OCI-LY1 (cell line): ENCODE results near the gene DNAJC6.

Source experiments
- H2AFZ ChIP-seq: fragments of 200-600 bp; sonication (generic), shearing (Covaris generic); 2 replicates; pipeline ENCODE4 v1.6.0; 2014; ENCODE audit warnings: antibody characterized with exemption, mild to moderate bottlenecking, low read length
- H3F3A ChIP-seq: fragments of 200-600 bp; sonication (generic), shearing (Covaris generic); 2 replicates; pipeline ENCODE4 v1.6.0; 2014; ENCODE audit warnings: mild to moderate bottlenecking, antibody characterized with exemption, low read length, moderate library complexity; ENCODE audit not compliant: insufficient read depth
- H3K27ac ChIP-seq: fragments of 200-600 bp; sonication (generic); 2 replicates; pipeline ENCODE4 v1.5.1; 2014; ENCODE audit warnings: low read length, mixed run types, mild to moderate bottlenecking, low read depth; ENCODE audit not compliant: poor library complexity, severe bottlenecking
- H3K27me3 ChIP-seq: fragments of 200-600 bp; sonication (generic); 2 replicates; pipeline ENCODE4 v1.6.0; 2014; ENCODE audit warnings: antibody characterized with exemption, mild to moderate bottlenecking, low read length, moderate library complexity; ENCODE audit not compliant: insufficient read depth
- H3K36me3 ChIP-seq: fragments of 200-600 bp; sonication (generic); 2 replicates; pipeline ENCODE4 v1.6.1; 2014; ENCODE audit warnings: mild to moderate bottlenecking, antibody characterized with exemption, low read length, moderate library complexity, mixed read lengths; ENCODE audit not compliant: insufficient read depth
- H3K4me1 ChIP-seq: fragments of 200-600 bp; sonication (generic); 2 replicates; pipeline ENCODE4 v1.5.1; 2014; ENCODE audit warnings: mild to moderate bottlenecking, low read length, moderate library complexity; ENCODE audit not compliant: insufficient read depth, severe bottlenecking
- H3K4me2 ChIP-seq: fragments of 200-600 bp; sonication (generic), shearing (Covaris generic); 2 replicates; pipeline ENCODE4 v1.6.1; 2014; ENCODE audit warnings: low read length
- H3K4me3 ChIP-seq: fragments of 200-600 bp; sonication (generic); 2 replicates; pipeline ENCODE4 v1.5.1; 2014; ENCODE audit warnings: low read length, low read depth, mild to moderate bottlenecking, mixed read lengths; ENCODE audit not compliant: poor library complexity, severe bottlenecking
- H3K79me2 ChIP-seq: fragments of 200-600 bp; shearing (Covaris generic); 2 replicates; pipeline ENCODE4 v1.6.1; 2016; ENCODE audit warnings: mixed run types, low read length, mixed read lengths; ENCODE audit not compliant: insufficient read depth
- H3K9ac ChIP-seq: fragments of 200-600 bp; sonication (generic), shearing (Covaris generic); 2 replicates; pipeline ENCODE4 v1.6.1; 2014; ENCODE audit warnings: mild to moderate bottlenecking, low read length, mixed read lengths
- H3K9me2 ChIP-seq: fragments of 200-600 bp; sonication (generic), shearing (Covaris generic); 2 replicates; pipeline ENCODE4 v1.6.1; 2014; ENCODE audit warnings: low read depth, mild to moderate bottlenecking, low read length, mixed read lengths
- H3K9me3 ChIP-seq: fragments of 200-600 bp; shearing (Covaris generic); 2 replicates; pipeline ENCODE4 v1.6.1; 2014; ENCODE audit warnings: low read length, mixed read lengths
- H4K20me1 ChIP-seq: fragments of 200-600 bp; sonication (generic), shearing (Covaris generic); 2 replicates; pipeline ENCODE4 v1.6.0; 2016; ENCODE audit warnings: mild to moderate bottlenecking, low read length; ENCODE audit not compliant: insufficient read depth
- EZH2 ChIP-seq: fragments of 200-600 bp; sonication (generic), shearing (Covaris generic); IDR thresholded peaks from 2 replicates; pipeline ENCODE4 v1.8.0; 2017; ENCODE audit warnings: borderline replicate concordance, mixed run types, mild to moderate bottlenecking, antibody characterized with exemption, low read length, moderate library complexity, mixed read lengths
- TF ChIP-seq, protein P1 (sequence below): fragments of 200-600 bp; sonication (generic), shearing (Covaris generic); IDR thresholded peaks from 2 replicates; pipeline ENCODE4 v1.5.1; 2017; ENCODE audit warnings: mild to moderate bottlenecking, antibody characterized with exemption, low read length, moderate library complexity, mixed read lengths

DNAJC6 gene

DNA sequence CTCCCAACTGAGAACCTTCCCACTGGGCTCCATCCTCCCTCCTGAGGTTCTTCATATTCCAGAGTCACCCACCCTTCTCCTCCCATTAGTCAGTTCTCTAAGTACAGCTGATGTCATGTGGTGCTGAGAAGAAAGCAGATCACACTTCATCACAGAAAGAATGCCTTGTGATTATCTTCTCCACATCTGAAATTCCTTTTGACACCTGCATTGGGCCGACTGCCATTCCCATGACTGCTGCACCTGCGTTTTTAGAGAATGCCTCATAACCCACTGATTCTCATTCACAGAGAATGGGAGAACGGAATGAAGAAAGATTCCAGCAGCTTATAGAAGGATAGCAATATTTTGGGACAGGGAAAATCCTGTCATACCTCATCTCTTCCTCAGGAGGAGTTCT, 125.4 kb downstream of the DNAJC6 start:
- H3K4me3 ChIP-seq = no peak overlapping the region
- H3K9ac ChIP-seq = no peak overlapping the region
- no peaks in the 10 kb centered on the region for H3K79me2 ChIP-seq
- peaks cover 6% of the 10 kb centered on the region; the same call in 1 of the 2 replicates for H3K36me3 ChIP-seq
- H3K4me2 ChIP-seq = no peak overlapping the region
- no peak for TF ChIP-seq EZH2
- TF ChIP-seq, protein P1, sequence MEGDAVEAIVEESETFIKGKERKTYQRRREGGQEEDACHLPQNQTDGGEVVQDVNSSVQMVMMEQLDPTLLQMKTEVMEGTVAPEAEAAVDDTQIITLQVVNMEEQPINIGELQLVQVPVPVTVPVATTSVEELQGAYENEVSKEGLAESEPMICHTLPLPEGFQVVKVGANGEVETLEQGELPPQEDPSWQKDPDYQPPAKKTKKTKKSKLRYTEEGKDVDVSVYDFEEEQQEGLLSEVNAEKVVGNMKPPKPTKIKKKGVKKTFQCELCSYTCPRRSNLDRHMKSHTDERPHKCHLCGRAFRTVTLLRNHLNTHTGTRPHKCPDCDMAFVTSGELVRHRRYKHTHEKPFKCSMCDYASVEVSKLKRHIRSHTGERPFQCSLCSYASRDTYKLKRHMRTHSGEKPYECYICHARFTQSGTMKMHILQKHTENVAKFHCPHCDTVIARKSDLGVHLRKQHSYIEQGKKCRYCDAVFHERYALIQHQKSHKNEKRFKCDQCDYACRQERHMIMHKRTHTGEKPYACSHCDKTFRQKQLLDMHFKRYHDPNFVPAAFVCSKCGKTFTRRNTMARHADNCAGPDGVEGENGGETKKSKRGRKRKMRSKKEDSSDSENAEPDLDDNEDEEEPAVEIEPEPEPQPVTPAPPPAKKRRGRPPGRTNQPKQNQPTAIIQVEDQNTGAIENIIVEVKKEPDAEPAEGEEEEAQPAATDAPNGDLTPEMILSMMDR = no peak
- no peaks in the 10 kb centered on the region for H3K4me1 ChIP-seq
- H3K9me2 ChIP-seq = no peaks in the 10 kb centered on the region
- H3K9me3 ChIP-seq = no peaks in the 10 kb centered on the region
- no peaks in the 10 kb centered on the region for H4K20me1 ChIP-seq
- H3F3A ChIP-seq = no peaks in the 10 kb centered on the region
- no peak overlapping the region for H2AFZ ChIP-seq
- H3K27me3 ChIP-seq = no peaks in the 10 kb centered on the region
- H3K27ac ChIP-seq = no peak overlapping the region

GRCh38 chr1:65435987-65436386, 126.6 kb downstream of the DNAJC6 start:
- Histone ChIP-seq H3K36me3 (peaks cover 5% of the 10 kb centered on the region; the same call in 1 of the 2 replicates), H3K9me3 (no peaks in the 10 kb centered on the region), H3K9me2 (no peaks in the 10 kb centered on the region), H3K27me3 (no peaks in the 10 kb centered on the region), H2AFZ (no peak overlapping the region), H3F3A (no peaks in the 10 kb centered on the region), H3K4me1 (no peaks in the 10 kb centered on the region), H4K20me1 (no peaks in the 10 kb centered on the region), H3K79me2 (no peaks in the 10 kb centered on the region), H3K9ac (no peak overlapping the region), H3K4me3 (no peak overlapping the region), H3K4me2 (no peak overlapping the region), H3K27ac (no peak overlapping the region)
- TF ChIP-seq EZH2 = no peak

- TF ChIP-seq EZH2 = no peak
- TF ChIP-seq, protein P1 = no peak
- Histone ChIP-seq H3K9ac (no peak overlapping the region), H2AFZ (no peak overlapping the region)
Measured at GRCh38 chr1:65437616-65438015, 128.3 kb downstream of the DNAJC6 start.

DNA sequence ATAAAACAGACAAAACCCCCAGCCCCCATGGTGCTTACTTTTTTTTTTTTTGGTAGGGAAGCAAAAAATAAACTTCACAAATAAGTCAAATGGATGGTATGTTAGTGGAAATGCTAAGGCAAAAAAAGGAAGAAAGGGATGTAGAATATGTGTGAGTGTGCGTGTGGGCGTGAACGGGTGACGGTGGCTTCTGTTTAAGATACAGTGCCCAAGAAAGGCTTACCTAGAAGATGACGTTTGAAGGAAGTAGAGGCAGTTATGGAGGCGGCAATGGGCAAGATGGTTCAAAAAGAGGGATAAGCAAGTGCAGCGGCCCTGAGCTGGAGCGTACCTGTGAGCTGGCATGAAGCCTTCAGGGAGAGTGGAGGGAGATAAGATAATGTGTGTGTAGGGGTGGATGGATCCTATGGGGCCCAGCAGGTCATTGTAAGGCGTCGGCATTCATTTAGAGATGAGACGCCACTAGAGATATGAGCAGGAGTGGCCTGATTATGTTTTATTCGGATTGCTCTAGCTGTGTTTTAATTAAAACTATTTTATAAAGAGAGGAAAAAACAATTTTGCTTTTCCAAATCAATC, 131.1 kb downstream of the DNAJC6 start:
- Histone ChIP-seq H3K4me3 (no peak overlapping the region), H3K4me2 (no peak overlapping the region), H3K79me2 (no peaks in the 10 kb centered on the region), H2AFZ (no peak overlapping the region), H3F3A (no peaks in the 10 kb centered on the region), H3K36me3 (no peaks in the 10 kb centered on the region), H4K20me1 (no peaks in the 10 kb centered on the region), H3K9me2 (no peaks in the 10 kb centered on the region), H3K4me1 (no peaks in the 10 kb centered on the region), H3K27me3 (no peaks in the 10 kb centered on the region), H3K9ac (no peak overlapping the region), H3K9me3 (no peaks in the 10 kb centered on the region), H3K27ac (no peak overlapping the region)
- TF ChIP-seq, protein P1 = no peak
- no peak for TF ChIP-seq EZH2

More at GRCh38 chr1:65437616-65438015, 128.3 kb downstream of the DNAJC6 start:
- no peak overlapping the region for H3K4me3 ChIP-seq
- H3K9me3 ChIP-seq = no peaks in the 10 kb centered on the region
- H3F3A ChIP-seq = no peaks in the 10 kb centered on the region
- H3K36me3 ChIP-seq = peaks cover 5% of the 10 kb centered on the region; the same call in 1 of the 2 replicates
- no peaks in the 10 kb centered on the region for H3K9me2 ChIP-seq
- no peak overlapping the region for H3K27ac ChIP-seq
- H3K4me1 ChIP-seq = no peaks in the 10 kb centered on the region
- H3K79me2 ChIP-seq = no peaks in the 10 kb centered on the region
- H4K20me1 ChIP-seq = no peaks in the 10 kb centered on the region
- H3K4me2 ChIP-seq = no peak overlapping the region
- H3K27me3 ChIP-seq = no peaks in the 10 kb centered on the region
